Measurements from ENCODE around the gene HS3ST6.

Gene HS3ST6

GRCh38 chr16:1929578-1930337 is 11.5 kb upstream of the HS3ST6 start:
- peak; percentile 47 for TF ChIP-seq CTCF (IDR thresholded peaks at IDR 0.05; ENCODE audit: control insufficient read depth, insufficient read depth, low read depth, low read length, missing control alignments)
- peak; percentile 25 for DNase-seq (ENCODE audit: low read depth)
- H3K4me3 ChIP-seq (ENCODE audit: control insufficient read depth, low read depth, low read length), result peak overlapping the region; percentile 50

- peak overlapping the region; percentile 50 for H3K4me3 ChIP-seq (ENCODE audit: control insufficient read depth, low read depth, low read length)
- DNase-seq (ENCODE audit: low read depth), result no peak
- TF ChIP-seq CTCF (IDR thresholded peaks at IDR 0.05; ENCODE audit: control insufficient read depth, insufficient read depth, low read depth, low read length, missing control alignments), result no peak
These were observed 10.9 kb upstream of the HS3ST6 start for GRCh38 chr16:1929105-1929504.

GRCh38 chr16:1926271-1926670 is 8.1 kb upstream of the HS3ST6 start:
- DNase-seq (ENCODE audit: low read depth), result no peak
- no peak overlapping the region for H3K4me3 ChIP-seq (ENCODE audit: control insufficient read depth, low read depth, low read length)
- TF ChIP-seq CTCF (IDR thresholded peaks at IDR 0.05; ENCODE audit: control insufficient read depth, insufficient read depth, low read depth, low read length, missing control alignments), result no peak

GRCh38 chr16:1924095-1924494 is 5.9 kb upstream of the HS3ST6 start:
- TF ChIP-seq CTCF (IDR thresholded peaks at IDR 0.05; ENCODE audit: control insufficient read depth, insufficient read depth, low read depth, low read length, missing control alignments), result no peak
- no peak overlapping the region for H3K4me3 ChIP-seq (ENCODE audit: control insufficient read depth, low read depth, low read length)
- DNase-seq (ENCODE audit: low read depth), result no peak

- DNase-seq (ENCODE audit: low read depth), result no peak
- TF ChIP-seq CTCF (IDR thresholded peaks at IDR 0.05; ENCODE audit: control insufficient read depth, insufficient read depth, low read depth, low read length, missing control alignments), result peak; percentile 14
- H3K4me3 ChIP-seq (ENCODE audit: control insufficient read depth, low read depth, low read length), result no peak overlapping the region
These were observed 5.3 kb upstream of the HS3ST6 start for GRCh38 chr16:1923299-1924034.

- no peak overlapping the region for H3K4me3 ChIP-seq (ENCODE audit: control insufficient read depth, low read depth, low read length)
- no peak for DNase-seq (ENCODE audit: low read depth)
- TF ChIP-seq CTCF (IDR thresholded peaks at IDR 0.05; ENCODE audit: control insufficient read depth, insufficient read depth, low read depth, low read length, missing control alignments), result no peak
These were observed 4.1 kb upstream of the HS3ST6 start for GRCh38 chr16:1922357-1922756.

Data from AG09309 (cell line).